ENCODE measurements around the gene BCL2L13.
A peak's percentile ranks its signal among the peaks of the same experiment; 100 is the strongest.
"Not testable (repeated sequence)": the region's sequence is repeated elsewhere in the genome, so short reads cannot be mapped to it uniquely, and the experiment has no call there.

The BCL2L13 gene

GRCh38 chr22:17695986-17696385 lies 57.4 kb downstream of the BCL2L13 start:
- no peak for DNase-seq

DNA sequence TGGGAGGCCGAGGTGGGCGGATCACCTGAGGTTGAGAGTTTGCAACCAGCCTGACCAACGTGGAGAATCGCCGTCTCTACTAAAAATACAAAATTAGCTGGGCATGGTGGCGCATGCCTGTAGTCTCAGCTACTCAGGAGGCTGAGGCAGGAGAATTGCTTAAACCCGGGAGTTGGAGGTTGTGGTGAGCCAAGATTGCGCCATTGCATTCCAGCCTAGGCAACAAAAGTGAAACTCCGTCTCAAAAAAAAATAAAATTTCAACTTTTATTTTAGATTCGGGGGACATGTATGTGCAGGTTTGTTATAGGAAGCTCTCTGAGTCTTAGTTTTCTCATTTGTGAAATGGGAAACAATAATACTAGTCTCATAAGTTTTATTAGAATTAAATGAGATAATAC lies 58.6 kb downstream of the BCL2L13 start:
- not testable (repeated sequence) for DNase-seq

GRCh38 chr22:17698276-17698675 lies 59.7 kb downstream of the BCL2L13 start:
- DNase-seq: not testable (repeated sequence)

DNA sequence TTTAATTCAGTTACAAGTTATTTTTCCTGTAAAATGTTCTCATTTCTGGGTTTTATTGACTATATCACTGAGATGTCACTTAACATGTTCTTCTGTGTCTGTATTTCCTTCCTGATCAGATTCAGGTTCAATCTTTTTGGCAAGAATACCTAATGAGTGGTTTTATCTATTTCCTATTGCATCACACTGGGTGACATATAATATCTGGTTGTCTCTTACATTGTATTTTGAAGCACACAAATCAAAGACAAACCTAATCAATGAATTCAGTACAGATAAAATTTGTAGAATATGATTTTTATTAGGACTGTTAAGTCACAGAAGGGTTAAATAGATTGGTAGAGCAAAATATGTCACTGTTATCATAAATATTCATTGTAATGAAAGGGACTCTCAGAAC lies 60.4 kb downstream of the BCL2L13 start:
- DNase-seq: no peak

DNA sequence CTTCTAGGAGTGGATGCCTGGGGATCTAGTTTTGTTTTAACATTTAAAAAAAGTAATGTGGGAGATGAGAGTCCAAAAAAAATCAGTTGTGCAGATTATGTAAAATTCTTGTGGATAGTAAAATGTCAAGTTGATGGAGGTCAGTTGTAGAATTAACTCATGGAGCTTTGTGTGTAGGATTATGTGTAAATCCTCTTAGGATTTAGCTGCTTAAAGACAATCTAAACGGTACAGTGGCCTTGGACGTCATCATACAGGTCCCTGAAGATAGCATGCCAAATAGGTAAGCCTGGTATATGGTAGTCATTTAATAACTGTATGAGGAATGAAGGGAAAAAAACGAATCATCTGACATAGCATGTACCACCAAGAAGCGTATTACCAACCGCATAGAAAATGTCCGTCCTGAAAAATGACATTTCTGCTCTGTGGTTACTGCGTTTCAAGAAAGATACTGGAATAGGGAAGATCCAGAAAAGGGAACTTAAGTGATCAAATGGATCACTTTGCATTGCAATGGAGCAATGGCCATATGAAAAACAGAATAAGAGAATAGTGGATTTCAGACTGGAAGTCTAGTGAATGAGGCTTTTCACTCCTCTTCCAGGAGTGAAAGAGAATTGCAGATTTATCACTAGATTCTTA lies 61.3 kb downstream of the BCL2L13 start:
- no peak for DNase-seq

- DNase-seq: no peak
Measured at GRCh38 chr22:17700778-17701177, 62.2 kb downstream of the BCL2L13 start.

DNA sequence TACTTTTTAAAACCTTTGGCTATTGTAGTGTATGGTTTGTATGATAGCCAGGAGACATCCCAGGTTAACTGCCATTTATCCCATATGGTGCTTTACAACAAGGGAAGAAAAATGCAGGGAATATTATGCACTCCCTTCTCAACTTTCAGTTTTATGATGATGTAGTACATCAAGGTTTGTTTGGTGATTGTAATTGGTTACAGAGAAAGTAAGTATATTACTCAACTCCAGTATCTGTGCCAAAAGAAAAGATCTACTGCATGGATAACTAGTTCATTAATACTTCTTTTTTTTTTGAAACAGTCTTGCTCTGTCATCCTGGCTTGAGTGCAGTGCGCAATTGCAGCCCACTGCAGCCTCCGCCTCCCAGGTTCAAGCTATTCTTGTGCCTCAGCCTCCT lies 65.3 kb downstream of the BCL2L13 start:
- DNase-seq: no peak

DNA sequence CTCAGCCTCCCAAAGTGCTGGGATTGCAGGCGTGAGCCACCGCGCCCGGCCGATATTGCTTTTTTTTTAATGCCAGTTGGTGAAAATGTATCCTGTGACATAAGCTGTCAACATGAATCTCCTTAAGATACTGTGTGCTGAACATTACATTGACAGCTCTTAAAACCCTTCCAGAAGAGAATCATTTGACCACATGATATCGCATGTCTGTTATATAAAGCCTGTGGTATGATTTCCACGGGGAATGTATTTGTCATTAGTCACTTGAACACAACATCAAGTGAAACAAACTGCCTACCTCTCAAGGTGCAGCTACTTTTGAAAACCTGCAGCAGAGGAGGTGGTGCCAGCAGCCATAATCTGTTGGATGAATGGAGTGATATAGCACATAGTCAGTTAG lies 67.0 kb downstream of the BCL2L13 start:
- DNase-seq: no peak

DNA sequence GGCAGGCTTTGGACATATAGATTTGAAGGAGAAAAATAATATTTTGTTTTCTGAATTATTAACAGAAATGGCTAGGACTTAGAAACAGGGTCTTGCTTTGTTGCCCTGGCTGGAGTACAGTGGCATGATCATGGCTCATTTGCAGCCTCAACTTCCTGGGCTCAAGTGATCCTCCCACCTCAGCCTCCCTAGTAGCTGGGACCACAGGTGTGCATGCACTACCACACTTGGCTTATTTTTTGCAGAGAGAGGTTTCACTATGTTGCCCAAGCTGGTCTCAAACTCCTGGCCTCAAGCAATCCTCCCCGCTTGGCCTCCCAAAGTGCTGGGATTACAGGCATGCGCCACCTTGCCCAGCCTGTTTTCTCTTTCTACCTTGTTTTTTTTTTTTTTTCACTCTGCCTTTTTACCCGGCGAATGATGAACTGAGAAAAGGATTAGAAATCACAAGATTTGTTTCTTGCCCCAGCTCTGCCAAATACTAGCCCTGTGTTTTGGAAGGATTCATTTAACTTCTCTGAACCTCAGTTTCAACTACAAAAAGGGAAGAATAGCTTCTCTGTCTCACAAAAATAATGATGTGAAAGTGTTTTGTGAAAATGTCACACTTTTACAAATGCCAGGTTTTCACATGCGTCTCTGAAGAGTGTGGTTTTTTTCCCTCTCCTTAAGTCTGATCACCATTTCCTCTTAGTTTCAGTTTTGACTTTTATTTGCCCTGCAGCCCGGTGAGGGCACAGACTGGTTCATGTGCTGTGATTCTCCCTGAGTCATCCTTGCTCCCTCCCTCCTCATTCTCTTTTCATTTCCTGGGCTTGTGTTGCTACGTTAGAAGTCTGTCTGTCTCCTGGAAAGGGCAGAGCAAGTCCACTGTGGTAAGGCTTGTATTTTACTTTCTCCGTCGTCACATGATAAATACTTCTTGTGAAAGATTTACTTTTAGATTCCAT lies 67.7 kb downstream of the BCL2L13 start:
- DNase-seq: peak; percentile 76

DNA sequence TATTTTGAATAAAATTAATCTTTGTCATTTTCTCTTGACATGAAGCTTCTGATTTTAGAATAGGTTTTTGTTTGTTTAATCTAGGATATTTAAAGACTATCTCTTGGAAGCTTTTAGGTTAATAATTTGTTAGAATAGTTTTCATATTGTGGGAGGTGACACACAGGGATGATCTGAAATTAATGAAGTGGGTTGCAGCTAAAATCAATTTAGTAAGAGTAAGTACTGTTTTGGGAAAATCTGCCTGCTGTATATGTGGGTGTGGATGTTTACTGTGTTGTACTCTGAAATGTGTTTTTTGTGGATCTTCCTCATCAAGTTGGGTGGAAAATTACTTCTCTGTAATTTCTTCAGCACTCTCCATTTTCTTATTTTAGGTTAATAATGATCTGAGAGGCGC lies 68.4 kb downstream of the BCL2L13 start:
- DNase-seq: no peak

DNA sequence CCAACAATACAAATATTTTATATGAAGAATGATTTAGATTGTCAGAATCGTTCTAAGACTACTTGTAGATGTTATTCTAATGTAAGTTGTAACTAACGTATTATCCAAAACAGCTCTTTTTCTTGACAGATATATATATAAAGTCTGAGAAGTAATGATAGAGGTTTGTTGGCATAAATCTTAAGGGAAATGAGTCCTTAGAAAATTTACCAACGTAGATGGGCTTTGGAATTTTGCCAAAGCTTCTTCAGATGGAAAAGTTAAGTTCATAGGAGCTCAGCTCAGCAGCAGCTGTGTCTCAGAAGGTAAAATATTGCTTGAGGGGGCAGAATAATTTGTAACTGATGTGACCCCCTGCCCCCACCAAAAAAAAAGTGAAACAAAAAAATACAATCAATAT lies 69.0 kb downstream of the BCL2L13 start:
- DNase-seq: no peak

DNA sequence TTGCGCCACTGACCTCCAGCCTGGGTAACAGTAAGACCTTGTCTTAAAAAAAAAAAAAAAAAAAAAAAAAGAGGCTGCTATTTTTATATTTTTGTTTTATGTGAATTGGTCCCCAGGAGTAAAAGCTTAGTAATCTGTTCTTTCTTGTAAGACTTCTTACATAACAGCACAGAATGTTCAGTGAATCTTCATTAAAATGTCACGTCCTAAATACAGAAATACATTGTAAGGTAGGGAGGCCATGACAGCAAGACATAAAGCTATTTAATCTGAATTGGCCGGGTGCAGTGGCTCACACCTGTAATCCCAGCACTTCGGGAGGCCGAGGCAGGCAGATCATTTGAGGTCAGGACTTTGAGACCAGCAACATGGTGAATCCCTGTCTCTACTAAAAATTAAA lies 71.5 kb downstream of the BCL2L13 start:
- DNase-seq: no peak

DNA sequence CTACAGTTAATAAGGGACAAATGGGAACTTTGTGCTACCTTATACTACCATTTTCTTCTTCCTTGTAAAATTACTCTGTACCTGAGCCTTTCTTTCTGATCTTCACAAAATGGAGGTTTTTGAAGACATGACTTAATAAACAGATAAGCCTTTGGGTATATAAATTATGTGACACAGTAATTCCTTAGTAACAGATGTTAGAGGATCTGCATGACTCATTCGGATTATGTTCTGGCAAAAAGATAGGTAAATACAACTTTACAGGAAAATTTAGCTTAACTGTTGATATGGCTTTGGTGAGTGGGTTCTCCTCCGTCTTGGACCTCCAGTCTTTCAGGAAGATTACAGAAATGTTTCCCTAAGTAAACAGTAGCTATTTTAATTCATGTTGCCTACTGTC lies 73.9 kb downstream of the BCL2L13 start:
- no peak for DNase-seq

DNA sequence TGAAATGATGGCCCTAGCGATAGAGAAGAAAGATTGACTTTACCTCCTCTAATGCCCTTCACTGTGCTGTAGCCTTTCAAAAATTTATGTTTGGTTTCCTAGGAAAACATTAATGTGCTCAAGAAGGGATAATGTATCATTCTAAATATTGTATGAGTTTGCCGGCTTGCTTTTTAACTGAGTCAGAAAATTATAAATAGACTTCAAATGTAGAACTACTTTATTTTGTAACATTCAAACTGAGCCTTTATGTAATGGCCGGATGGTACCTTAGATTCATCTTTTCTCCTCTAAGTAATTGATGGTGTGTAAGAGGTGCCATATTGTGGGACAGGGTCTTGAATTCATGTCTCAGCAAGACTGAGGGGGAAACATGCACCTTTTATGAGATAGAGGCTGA lies 78.0 kb downstream of the BCL2L13 start:
- DNase-seq: no peak

DNA sequence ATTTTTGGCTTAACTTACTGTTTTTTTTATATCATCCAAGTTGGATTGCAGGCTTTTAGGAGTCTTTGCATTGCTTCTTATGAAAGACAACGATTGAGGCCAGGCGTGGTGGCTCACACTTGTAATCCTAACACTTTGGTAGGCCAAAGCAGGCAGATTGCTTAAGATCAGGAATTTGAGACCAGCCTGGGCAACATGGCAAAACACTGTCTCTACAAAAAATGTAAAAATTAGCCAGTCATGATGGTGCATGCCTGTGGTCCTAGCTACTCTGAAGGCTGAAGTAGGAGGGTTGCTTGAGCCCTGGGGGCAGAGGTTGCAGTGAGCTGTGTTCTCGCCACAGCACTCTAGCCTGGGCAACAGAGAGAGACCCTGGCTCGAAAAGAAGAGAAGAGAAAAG lies 79.2 kb downstream of the BCL2L13 start:
- DNase-seq: no peak

DNA sequence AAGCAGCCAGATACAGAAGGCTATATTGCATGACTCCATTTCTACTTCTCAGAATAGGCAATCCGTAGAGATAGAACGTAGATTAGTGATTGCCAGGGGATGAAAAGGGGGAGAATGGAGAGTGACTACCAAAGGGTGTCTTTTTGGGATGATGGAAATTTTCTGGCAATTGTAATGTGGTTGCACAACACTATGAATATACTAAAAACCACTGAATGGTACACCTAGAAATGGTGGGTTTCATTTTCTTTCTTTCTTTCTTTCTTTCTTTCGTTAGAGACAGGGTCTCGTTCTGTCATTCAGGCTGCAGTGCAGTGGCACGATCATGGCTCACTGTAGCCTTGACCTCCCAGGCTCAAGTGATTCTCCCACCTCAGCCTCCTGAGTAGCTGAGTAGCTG lies 81.4 kb downstream of the BCL2L13 start:
- no peak for DNase-seq

GRCh38 chr22:17724241-17724640 lies 85.7 kb downstream of the BCL2L13 start:
- DNase-seq: no peak

GRCh38 chr22:17724678-17725499 lies 86.3 kb downstream of the BCL2L13 start:
- no peak for DNase-seq

GRCh38 chr22:17725500-17725796 lies 86.9 kb downstream of the BCL2L13 start:
- no peak for DNase-seq

DNA sequence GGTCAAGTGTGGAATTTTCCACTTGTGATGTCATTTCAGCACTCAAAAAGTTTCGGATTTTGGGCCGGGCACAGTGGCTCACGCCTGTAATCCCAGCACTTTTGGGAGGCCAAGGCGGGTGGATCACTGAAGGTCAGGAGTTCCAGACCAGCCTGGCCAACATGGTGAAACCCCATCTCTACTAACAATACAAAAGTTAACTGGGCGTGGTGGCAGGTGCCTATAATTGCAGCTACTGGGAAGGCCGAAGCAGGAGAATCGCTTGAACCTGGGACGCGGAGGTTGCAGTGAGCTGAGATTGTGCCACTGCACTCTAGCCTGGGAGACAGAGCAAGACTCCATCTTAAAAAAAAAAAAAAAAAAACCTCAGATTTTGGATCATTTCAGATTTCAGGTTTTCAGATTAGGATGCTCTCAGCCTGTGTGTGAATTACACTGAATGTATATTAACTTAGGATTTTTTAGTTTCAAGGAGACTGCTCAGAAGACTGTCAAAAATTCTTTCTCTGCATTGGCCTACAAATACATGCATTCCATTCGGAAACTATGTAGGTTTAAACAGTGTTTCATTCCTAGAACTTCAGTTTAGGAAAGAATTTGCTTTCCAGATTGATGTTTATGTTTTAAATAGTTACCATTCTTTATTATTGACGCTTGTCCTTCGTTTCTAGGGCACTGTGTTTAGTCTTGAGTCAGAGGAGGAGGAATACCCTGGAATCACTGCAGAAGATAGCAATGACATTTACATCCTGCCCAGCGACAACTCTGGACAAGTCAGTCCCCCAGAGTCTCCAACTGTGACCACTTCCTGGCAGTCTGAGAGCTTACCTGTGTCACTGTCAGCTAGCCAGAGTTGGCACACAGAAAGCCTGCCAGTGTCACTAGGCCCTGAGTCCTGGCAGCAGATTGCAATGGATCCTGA lies 87.7 kb downstream of the BCL2L13 start:
- no peak for DNase-seq

- DNase-seq: no peak
Measured at GRCh38 chr22:17726928-17727897, 88.7 kb downstream of the BCL2L13 start.

All from NCI-H2029 treated with DMSO at 0.1 percent for 48 hours (cell line).